HT-29 (cell line): Measurements from ENCODE around the gene NAPB. TPM values are rescaled to one million over a fixed set of nuclear protein-coding genes. Genes with fewer than 3 reads are reported as not detected.
"Not testable (repeated sequence)": the region's sequence is repeated elsewhere in the genome, so short reads cannot be mapped to it uniquely, and the experiment has no call there.

ENCODE experiments used
- DNase-seq: peaks from one replicate; pipeline ENCODE4 v3.0.0-alpha.2; 2015; ENCODE audit warnings: low spot score
- total RNA-seq: library from RNA; depleted of rRNA; stranded (reverse); fragments of >200 nt; shearing (Covaris generic); gene quantifications from 2 replicates; pipeline ENCODE4 v1.2.3, GENCODE V29; 2014

NAPB gene
- total RNA-seq, 1 experiment from 2014 or later, result 5.7 TPM

- DNase-seq, result peak; percentile 80
Observed at GRCh38 chr20:23349338-23350195, 71.7 kb downstream of the NAPB start.

- not testable (repeated sequence) for DNase-seq
Observed at GRCh38 chr20:23348510-23348909, 72.8 kb downstream of the NAPB start.

DNA sequence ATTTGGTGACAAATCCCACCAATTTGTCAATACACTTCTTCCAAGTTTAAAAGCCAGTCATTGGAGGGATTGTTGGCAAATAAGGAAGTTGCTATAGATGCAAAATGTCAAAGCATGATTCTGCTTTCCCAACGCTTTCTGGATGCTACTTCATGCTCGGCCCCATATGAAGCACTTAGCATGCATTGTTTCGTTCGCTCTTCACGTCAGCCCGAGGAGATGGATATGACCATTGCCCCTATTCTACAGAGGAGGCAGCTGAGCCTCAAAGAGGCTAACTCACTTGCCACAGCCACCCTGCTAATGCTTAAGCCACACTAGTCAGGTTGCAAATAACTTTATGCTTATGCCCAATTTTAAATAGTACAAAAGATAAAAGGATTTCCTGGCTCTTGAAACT lies 73.5 kb downstream of the NAPB start:
- no peak for DNase-seq

DNA sequence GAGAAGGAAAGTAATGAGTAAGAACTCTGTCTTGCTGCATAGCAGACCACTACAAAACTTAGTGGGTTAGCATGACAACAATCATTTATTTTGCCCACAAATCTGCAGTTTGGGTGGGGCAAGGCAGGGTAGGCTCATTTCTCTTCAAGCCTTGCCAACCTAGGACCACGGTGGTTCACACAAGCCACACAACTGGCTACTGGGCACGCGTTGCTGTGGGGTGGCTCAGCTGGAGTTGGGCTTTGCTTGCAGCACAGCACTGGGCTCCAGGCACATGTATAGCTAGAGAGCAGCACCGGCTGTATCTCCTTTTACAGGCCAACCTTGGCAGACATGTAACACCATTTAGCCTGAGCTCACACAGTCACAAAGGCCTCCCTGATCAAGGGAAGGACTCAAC lies 75.3 kb downstream of the NAPB start:
- DNase-seq, result no peak

DNA sequence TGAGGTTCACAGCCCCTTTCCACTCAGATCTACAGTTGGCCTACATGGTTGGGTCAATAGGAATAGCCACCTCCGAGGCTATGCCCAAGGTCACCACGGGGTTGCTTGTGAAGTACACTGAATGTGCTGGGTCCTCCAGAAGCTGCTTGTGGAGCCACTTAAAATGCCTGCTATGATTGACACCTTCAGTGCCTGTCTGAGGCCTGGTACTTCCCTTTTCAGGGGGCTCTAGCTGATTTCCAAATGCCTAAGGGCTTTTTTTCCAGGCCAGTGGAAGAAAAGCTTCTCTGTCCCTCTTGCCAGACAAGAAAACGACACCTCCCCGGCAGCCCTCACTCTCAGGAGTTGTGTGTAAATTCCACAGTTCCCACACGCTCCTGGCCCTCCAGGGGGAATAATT lies 77.0 kb downstream of the NAPB start:
- no peak for DNase-seq

GRCh38 chr20:23343590-23343989 lies 77.7 kb downstream of the NAPB start:
- no peak for DNase-seq

- DNase-seq, result no peak
Observed at GRCh38 chr20:23341073-23341472, 80.2 kb downstream of the NAPB start.

DNA sequence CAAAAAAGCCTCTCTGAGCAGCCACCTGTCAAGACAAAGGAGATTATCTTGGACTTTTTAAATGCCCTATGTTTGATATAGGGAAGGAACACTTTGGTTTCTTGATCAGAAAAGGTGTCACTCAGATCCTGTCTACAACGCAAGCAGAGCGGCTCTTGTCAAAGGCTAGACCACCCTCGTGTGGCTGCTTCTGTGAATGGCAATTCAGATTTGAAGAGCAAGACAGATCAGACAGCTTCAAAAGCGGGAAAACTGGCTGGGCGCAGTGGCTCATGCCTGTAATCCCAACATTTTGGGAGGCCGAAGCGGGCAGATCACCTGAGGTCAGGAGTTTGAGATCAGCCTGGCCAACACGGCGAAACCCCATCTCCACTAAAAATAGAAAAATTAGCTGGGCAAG lies 80.8 kb downstream of the NAPB start:
- DNase-seq, result peak; percentile 77

- no peak for DNase-seq
Observed at GRCh38 chr20:23339986-23340385, 81.3 kb downstream of the NAPB start.

DNA sequence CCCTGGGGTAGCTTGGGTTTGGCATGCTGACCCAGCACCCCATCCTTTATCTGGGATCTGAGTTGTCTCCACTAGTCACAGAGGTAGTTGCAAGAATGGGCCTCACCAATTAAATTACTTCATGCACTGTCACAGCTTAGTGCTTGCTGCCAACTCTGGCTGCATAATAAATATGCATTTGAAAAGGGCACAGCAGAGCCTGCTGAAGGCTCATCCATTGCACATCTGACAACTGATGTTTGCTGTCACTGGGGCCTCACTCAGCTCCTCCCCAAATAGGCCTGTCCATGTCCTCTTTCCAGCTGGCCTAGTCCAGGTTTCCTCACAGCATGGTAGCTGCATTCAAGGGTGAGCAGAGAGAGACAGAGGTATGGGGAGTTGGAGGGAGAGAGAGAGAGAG lies 84.0 kb downstream of the NAPB start:
- no peak for DNase-seq

GRCh38 chr20:23336476-23336875 lies 84.8 kb downstream of the NAPB start:
- no peak for DNase-seq

GRCh38 chr20:23335521-23335920 lies 85.8 kb downstream of the NAPB start:
- no peak for DNase-seq

GRCh38 chr20:23334111-23334510 lies 87.2 kb downstream of the NAPB start:
- DNase-seq, result no peak

- no peak for DNase-seq
Observed at GRCh38 chr20:23332467-23332866, 88.8 kb downstream of the NAPB start.

GRCh38 chr20:23331450-23332350 lies 89.6 kb downstream of the NAPB start:
- DNase-seq, result no peak

- no peak for DNase-seq
Observed at GRCh38 chr20:23327617-23328333, 93.5 kb downstream of the NAPB start.

DNA sequence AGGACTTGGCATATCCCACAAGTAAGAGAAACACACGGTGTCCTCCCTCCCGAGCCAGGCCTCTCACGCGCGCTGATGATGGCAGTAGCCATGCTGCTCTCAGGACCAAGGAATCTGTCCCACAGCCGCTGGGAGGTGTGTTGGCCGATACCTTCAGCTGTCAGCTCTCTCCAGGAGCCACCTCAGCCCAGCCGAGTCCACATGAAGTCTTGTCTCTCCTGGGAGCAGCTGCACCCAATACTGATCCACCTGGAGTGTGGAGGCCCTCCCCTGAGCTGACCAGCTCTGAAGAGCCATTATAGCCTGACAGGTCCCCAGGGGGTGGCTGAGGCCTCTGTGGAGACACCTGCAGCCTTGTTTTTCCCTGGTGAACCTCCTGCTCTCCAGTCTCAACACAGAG lies 94.5 kb downstream of the NAPB start:
- DNase-seq, result no peak

DNA sequence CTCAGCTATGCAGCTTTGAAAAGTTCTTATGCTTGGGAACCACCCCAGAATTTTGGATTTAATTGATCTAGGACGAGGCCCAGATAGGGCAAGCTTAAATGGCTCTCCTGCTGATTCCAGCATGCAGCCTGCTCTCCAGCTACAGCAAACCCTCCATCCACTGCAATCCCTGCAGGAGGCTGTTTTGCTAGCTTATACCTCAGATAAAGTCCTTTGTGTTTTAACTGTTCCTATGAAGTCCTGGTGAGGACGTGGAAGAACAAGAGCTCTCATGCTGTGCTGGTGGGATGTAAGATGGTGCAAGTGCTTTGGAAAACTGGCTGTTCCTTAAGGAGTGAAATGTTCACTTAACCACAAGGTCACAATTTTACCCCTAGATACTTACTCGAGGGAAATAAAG lies 96.2 kb downstream of the NAPB start:
- DNase-seq, result no peak
